GM12873 (cell line): ENCODE measurements around the gene CDX1.

Experiments
- CTCF ChIP-seq: IDR thresholded peaks from 2 replicates; pipeline ENCODE4 v1.5.1; 2012; ENCODE audit warnings: low read depth, mild to moderate bottlenecking, moderate library complexity, low read length, control low read depth; ENCODE audit not compliant: insufficient read depth; ENCODE audit errors: missing control alignments

Gene CDX1

GRCh38 chr5:150224483-150225027, 58.0 kb downstream of the CDX1 start:
- TF ChIP-seq CTCF: no peak

GRCh38 chr5:150227036-150227435, 60.5 kb downstream of the CDX1 start:
- no peak for TF ChIP-seq CTCF

- TF ChIP-seq CTCF: no peak
Measured at GRCh38 chr5:150227606-150228273, 61.2 kb downstream of the CDX1 start.

- TF ChIP-seq CTCF: no peak
Measured at GRCh38 chr5:150229571-150229970, 63.0 kb downstream of the CDX1 start.

- no peak for TF ChIP-seq CTCF
Measured at GRCh38 chr5:150230842-150231241, 64.3 kb downstream of the CDX1 start.
